Hypothalamus (tissue), 51 donors: ENCODE measurements around the gene TEC.

Experiments
- DNase-seq, 51 donors: peaks; one replicate each; lab custom pipeline; 2025; lab: John Stamatoyannopoulos, UW

The TEC gene

DNA sequence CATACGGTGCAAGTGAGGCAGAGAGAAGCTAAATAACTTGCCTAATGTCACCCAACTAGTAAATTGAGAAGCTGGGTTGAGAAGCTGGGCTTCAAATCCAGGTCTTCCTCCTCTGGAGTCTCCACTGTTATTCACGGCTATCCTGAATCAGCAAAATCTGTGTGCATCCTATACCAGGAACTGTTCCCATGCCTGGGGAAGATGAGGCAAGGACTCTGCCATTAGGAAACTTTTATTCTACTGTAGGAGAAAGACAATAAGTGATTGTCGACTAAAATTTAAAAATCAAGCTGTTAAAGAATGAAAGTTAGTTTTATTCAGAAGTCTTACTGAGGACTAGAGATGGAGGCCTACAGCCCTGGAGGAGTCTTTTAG is 872 bp upstream of the TEC start:
- no peak for DNase-seq

DNA sequence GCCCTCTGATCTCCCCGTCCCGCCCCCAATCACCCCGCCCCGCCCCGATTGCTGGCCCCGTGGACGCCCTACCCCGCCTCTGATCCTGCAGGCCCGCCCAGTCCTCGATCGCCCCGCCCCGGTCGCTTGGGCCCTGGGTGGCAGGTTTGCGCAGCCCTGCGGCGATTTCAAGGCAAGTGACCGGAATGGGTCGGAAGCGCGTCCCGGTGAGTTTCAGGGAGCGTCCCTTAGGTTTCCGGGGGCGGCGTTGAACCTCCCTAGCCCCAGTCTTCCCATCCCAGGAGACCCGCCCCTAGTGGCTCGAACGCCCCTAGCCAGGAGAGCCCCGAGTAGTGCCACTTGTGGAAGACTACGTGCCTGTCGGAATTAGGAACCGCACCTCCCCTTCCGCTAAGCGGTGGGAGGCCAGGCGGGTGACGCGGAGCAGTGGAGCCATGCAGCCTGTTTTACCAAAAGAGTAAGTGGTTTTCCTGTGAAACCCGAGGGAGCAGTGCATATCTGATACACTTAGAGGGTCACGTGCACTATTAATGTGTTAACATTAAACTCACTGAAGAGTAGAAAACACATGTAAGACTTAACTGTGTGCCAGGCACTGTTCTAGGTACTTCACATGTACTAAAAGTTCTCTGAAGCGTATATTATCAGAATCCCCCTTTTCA is 354 bp upstream of the TEC start:
- peak in 48 of 51 donors; percentile 2 to 72 (median 33) for DNase-seq

DNA sequence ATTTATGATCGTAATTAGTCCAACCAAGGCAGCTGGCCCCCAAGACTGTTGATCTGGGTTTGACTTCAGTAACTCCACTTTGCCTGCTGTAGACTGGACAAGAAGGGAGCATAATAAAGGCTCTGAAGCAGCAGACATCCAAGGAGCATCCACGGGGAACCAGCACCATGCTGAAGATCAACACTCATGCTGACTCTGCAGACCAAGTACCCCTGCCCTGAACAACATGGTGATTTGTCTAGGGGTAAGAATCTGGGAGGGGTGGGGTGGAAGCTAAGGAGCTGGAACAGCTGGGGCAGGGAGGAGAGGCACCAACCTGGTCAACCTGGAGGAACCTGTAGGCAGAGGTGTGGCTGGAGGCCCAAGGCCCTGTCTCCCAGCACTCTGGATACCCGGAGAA is 2.1 kb downstream of the TEC start:
- no peak for DNase-seq

DNA sequence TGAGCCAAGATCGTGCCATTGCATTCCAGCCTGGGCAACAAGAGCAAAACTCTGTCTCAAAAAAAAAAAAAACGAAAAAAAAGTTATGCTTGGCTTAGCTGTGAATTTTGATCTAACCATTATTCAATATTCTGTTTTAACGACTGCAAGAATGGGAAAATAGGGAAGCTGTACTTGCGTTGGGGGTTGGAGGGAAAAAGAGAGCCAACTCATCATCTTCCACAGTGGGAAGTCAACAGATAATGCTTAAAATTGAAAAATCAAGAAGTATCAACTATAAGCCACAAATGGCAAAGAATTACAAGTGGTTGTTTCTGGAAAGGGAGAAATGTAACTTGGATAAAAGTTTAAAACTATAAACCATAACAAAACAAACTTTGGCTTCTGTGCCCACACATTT is 2.9 kb downstream of the TEC start:
- DNase-seq, result no peak

DNA sequence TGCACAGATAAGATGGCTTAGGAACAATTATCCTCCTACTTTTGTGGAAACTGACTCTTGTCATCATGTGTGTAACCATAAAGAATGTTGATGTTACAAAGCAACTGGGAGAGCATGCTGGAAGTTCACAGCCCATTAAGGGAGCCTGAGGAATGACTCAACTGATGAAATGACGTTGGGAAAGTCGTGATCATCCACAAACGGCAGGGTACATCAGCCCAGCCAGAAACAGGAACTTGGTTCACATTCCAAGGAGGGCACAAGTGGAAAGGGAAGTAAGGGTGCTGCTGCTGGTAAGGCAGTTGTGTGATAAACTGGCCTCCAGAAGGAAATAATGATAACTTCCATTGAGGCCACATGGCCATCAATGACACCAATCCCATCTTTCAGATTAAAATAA is 6.7 kb downstream of the TEC start:
- DNase-seq, result no peak

DNA sequence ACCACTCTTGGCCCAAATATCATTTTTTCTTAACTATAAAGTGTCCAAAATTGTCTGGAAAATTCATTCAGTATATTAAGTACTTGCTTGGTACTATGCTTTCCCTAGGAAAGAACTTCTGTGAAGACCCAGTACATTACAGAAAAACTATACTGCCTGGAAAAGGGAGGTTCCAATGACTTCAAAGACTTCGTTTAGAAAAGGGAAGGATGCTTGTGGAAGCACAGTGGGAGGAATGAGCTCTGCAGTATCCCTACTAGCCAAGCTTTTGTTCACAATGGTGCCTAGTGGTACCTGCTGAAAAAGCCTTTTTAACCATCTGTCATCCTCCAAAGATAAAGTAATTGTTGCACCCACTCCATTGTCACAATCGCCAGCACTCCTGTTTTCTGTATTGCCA is 7.2 kb downstream of the TEC start:
- no peak for DNase-seq

DNA sequence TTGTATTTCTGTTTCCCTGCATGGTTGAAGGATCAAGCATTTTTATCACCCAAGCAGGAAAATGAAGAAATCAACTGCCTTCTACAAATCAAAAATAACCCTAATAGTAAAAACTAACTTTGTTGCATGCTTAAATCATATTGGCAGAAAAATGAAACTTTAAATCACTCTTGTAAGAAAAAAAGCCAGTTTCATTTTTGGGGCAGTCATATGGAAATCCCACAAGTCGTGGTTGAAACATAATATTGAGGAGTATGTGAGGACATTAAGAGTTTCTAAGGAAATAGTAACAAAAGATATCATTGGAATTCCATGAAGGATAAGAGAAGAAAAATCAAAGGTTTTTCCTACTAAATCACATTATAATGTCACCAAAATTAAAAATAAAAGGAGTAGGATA is 8.4 kb downstream of the TEC start:
- no peak for DNase-seq

DNA sequence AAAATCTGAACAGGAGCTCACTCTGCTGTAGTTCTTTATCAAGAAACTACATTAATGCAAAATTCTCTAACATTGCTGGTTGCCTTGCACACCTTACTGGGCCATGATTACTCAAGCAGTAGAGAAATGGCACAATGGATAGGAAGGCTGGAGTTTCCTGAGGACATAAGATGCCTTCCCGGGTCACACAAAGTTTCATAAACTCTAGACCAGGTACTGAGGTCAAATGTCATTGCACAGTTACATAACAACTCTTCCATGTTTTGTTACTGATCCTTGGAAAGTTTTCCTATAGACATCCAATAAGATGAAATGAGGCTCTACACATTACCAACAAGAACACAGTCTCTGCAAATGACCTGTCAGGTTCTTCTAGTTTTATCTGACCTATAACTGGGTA is 9.9 kb downstream of the TEC start:
- no peak for DNase-seq

DNA sequence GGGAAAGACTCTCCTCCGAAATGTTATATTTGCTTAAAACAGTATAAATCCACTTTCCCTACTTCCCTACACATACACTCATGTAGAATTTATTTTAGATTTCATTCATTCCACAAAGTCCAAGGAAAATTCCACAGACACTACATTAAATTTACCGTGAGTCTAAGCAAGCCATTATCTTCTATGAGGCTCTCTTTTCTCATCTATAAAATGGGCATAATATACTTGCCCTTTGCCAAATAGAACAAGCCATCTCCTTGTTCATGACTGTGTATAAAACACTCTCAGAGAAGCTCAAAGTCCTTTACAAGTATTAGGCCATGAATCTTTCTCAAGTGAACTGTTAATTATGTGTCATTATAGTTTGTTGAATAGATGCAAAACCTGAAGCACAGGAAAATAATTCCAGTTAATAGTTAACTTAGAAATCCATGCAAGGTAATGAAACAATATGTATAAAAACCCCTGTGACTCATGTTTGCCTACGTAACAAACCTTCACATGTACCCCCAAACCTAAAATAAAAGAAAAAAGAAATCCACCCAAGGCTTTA is 10.7 kb downstream of the TEC start:
- no peak for DNase-seq

DNA sequence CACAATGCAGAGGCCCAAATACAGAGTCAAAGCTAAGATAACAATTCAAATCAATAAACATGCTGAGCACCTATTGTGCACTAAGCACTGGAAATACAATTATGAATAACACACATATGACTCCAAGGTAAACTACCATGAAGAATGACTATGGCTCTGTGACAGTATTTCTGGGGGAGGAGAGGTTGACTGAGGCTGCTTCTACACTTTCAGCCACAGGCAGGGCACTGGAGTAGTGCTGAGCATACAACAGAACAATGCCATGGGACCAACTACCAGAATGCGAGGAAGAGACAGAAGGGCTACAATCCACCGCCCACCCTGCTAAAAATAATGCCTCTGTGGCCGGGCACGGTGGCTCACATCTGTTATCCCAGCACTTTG is 13.7 kb downstream of the TEC start:
- no peak for DNase-seq

DNA sequence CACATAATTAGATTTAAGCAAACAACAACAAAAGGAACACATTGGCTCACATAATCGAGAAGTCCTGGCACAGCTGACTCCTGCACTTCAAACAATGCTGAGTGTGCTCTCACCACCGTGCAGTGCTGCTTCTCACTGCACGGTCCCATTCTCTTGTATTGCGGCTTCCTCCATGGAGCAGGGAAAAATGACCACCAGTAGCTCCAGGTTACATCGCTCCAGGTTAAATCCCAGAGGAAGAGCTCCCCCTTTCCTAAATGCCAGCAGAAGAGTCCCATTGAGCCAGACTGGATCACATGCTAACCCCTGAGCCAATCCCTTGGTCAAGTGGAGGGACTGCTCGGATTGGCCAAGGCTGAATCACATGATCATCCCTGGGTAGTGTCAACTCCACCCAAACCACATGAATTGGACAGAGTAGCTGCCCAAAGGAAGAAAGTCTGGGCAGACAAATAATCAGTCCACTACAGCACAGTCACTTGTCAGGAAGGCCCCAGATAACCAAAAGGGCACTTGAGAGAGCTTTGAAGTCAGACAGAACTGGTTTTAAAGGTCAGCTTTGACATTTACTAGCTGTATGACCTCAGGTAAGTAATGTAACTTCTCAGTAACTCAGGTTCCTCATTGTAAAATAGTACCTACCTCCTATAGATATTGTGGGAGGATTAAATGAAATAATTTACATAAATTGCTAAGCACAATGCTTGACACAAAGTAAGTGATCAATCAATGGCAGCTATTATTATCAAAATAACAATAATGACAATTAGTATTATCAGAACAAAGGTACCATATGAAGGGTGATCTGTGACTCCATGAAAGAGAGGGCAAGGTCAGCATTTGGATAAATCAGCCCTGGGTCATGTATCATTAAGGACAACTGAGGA is 14.3 kb downstream of the TEC start:
- DNase-seq, result no peak

DNA sequence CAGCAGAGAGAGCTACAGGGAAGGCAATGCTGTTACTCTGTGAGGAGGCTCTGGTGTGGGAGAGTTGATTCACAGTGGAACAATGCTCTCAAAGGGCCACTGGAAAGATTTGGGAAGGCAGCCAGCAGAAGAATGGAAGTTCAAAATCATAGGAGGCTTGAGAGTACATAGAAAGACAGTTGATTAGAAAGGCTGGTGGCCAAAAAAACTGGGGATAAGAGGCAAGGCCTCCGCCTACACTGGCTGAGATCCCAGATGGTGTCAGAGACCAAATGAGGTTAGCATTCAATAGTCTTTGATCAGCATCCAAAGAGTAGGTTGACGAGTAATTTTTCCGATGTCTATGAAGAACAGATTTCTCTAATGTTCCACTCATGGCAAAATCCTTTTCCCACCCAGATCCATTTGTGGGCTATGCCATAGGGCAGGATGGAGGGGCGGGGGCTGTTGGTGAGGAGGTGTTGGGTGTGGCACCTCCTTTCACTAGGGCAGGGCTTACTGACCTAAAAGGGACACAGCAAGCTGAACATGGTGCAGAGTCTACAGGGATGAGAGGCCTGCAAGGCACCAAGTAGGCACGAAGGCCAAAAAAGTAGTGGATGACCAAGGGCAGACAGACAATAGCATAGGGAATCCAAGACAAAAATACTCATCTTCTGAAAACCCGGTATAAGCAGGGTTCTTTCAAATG is 15.1 kb downstream of the TEC start:
- DNase-seq, result peak in 1 of 51 donors; percentile 1

DNA sequence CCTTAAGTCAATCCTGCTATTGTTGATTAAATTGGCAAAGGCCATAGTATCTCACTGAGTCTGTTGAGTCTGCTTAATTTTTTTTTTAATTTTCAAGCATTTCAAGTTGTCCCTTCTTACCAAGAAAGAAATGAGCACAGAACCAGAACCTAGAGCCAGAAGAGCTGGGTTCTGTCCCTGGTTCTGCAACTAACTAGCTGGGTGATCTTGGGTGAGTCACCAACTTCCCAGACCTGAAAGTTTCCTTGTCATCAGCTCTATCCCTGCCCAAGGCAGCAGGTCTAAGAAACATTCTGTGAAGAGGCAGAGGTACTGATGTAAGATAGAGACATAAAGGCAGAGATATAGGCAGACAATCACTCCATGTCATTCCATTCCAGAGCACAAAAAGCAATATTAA is 17.3 kb downstream of the TEC start:
- no peak for DNase-seq

DNA sequence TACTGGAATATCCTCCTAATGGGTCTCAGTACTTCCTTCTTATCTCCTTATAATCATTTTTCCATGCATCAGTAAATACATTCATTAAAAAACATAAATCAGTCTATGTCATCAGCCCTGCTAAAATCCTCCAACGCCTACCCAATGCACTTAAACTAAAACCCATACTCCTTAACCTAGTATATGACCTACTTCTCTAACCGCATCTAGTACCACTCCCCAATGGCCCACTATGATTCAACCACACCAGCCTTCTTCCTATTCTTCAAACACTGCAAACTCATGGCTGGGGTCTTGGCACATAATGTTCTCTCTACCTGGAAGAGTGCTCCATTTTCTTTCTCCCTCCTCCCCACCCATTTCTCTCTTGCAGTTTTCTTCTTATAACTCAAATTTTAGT is 18.7 kb downstream of the TEC start:
- DNase-seq, result no peak

DNA sequence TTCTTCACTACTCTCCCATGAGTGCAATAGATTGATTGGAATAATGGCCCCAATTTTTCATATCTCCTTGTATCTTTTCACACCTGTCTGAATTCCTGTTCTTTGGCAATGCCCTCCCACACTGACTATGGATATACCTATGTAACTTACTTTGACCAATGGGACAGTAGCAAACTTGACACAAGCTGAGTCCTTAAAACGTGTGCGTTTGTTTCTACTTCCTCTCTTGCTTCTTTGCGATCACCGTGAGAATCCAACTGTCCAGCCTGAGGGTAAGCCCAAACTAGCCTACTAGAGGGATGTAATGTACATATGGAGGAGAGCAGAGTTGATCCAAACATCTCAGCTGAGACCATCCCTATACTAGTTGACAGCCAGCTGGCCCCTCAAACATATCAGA is 19.3 kb downstream of the TEC start:
- DNase-seq, result no peak

DNA sequence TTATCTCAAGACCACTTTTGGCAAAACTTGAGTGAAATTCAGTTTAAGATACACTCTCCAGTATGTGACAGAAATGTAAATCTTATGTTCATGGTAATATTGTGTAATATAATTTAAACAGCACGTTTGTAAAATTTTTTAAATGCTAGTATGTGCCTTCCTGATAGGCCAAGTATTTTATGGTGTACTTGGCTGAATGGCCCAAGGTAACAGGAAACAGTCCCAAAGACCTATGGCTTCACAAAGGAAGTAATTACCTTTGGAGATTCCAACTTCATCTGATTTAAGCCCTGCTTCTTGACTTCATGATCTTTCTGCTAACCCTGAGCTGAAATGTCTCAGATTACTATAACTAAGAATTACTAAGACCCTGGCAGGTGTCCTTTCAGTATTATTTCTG is 20.3 kb downstream of the TEC start:
- DNase-seq, result no peak

DNA sequence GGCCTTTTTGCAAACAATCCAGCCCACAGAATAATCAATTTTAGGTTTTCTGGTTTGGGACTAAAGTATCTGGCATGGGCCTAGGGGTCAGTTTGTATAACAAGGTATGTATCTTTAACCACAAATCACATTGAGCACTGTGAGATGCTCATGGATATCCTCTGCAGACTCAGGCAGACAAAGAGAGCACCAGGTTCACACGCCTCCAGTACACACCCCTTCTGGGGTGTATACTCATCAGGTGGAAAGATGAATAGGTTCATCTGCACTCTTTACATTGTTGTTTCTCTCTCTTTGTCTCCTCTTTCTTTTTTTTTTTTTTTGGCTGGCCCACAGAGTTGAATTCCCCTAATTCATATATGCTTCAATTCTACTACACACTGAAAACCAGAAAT is 21.1 kb downstream of the TEC start:
- DNase-seq, result no peak

DNA sequence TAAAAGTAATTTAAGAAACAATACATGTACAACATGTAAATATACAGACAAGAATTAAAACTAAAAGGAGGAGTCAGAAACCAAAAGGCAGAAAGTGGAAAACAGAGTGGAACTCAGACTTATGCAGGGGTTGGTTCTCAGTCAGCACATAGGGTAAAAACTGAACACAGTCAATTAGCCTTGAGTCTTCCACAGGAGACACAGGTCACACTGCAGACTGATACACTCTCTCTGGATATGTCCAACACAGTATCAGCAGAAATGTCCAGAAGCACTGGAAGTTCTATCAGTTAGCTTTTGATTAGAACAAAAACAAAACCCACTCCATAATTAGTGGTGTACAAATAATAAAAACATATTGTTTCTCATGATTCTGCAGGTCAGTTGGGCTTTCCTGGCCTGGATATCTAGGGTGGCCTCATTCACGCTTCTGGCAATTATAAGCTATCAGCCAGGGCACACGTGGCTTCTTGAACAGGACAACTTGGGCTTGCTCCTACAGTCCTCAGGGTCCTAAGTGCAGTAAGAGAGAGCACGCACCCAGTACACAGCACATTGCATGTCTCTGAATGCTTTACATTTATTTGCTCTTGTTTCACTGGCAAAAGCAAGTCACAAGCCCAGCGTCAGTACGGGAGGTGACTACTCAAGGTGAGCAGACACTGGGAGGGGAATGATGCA is 21.6 kb downstream of the TEC start:
- DNase-seq, result no peak

DNA sequence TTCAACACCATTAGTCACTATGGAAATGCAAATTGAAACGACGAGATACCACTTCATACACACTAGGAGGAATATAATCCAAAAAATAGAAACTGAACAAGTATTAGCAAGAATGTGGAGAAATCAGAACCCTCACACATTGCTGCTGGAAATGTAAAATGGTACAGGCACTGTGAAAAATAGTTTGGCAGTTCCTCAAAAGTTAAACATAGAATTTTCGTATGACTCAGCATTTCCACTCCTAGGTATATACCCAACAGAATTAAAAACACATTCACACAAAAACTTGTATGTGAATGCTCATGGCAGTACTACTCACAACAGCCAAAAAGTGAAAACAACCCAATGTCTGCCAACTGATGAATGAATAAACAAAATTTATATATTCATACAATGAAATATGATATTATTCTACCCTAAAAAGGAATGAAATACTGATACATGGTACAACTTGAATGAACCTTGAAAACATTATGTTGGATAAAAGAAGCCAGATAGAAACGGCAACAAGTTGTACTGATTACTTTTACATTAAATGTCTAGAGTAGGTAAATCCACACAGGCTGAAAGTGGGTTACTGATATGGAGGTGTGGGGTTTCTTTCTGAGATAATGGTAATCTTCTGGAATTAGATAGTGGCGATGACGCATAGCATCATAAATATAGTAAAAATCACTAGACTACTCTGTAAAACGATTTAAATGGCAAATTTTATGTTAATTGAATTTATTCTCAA is 22.3 kb downstream of the TEC start:
- no peak for DNase-seq

DNA sequence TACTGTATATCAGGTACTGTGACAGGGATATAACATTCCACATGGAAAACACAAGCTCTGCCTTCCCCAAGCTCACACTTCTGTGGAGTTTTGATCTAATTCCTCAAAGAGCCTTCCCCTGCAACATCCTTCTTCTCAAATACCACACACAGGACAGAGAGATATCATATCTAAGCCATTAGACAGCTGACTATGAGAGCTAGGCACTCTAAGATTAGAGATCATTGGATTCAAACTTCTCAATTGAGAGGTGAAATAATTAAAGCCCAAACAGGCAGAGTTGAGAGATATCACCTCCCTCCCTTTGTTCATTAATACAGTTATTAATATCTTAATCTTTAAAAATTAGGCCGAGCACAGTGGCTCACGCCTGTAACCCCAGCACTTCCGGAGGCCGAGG is 25.0 kb downstream of the TEC start:
- no peak for DNase-seq
